Prostate gland (tissue), 2 donors: ENCODE results near the gene KREMEN1. TPM values are rescaled to one million over a fixed set of nuclear protein-coding genes. Genes with fewer than 3 reads are reported as not detected.

Source experiments
- DNase-seq: peaks from one replicate; pipeline ENCODE4 v3.0.0-alpha.2; 2019; ENCODE audit warnings: low spot score
- H3K27ac ChIP-seq, 2 donors: fragments of 200-600 bp; sonication (generic); 2 replicates each; pipeline ENCODE4 v1.5.1; 2017 to 2019
- H3K27me3 ChIP-seq: fragments of 200-600 bp; sonication (generic); replicated peaks from 2 replicates; pipeline ENCODE4 v1.5.1; 2019; ENCODE audit not compliant: insufficient read depth
- H3K36me3 ChIP-seq, 2 donors: fragments of 200-600 bp; sonication (generic); 1 replicate in 1 of 2; 2 replicates in 1 of 2; pipeline versions ENCODE4 v1.5.1 to v1.8.1; 2017 to 2019
- H3K4me1 ChIP-seq: fragments of 200-600 bp; sonication (generic); replicated peaks from 2 replicates; pipeline ENCODE4 v1.5.1; 2019
- H3K4me3 ChIP-seq, 2 donors: fragments of 200-600 bp; sonication (generic); 2 replicates each; pipeline ENCODE4 v1.5.1; 2017 to 2019
- H3K9me3 ChIP-seq: fragments of 200-600 bp; sonication (generic); 2 replicates; pipeline ENCODE4 v1.5.1; 2017
- CTCF ChIP-seq, 4 experiments: fragments of 200-600 bp in 2 of 4; fragments of 450-650 bp in 2 of 4; sonication (generic) in 2 of 4; IDR thresholded peaks; 1 replicate in 3 of 4; 2 replicates in 1 of 4; pipeline ENCODE4 v1.5.1; 2016 to 2019; ENCODE audit warnings: antibody characterized with exemption in 4 of 4, mild to moderate bottlenecking in 2 of 4, moderate library complexity in 2 of 4
- POLR2A ChIP-seq: fragments of 450-650 bp; IDR thresholded peaks from one replicate; pipeline ENCODE4 v1.6.1; 2016; ENCODE audit warnings: antibody characterized with exemption, mild to moderate bottlenecking
- POLR2AphosphoS5 ChIP-seq: sonication (generic); formaldehyde crosslinking; IDR thresholded peaks from one replicate; pipeline ENCODE4 v1.6.1; 2017; ENCODE audit warnings: antibody characterized with exemption
- WGBS: methylation state at CpG from one replicate; pipeline ENCODE4 v1.1.5; 2018; 5-methylcytosine and 5-hydroxymethylcytosine counted together
- intact Hi-C: fragments of 100-400 bp; cut with DNase I; formaldehyde crosslinking; loops from one replicate; pipeline ENCODE4 v1.14.2; 2022
- total RNA-seq, 2 donors: library from RNA; depleted of rRNA; stranded (reverse); fragments of >200 nt; gene quantifications; one replicate each; pipeline ENCODE4 v1.1.0, GENCODE V29; 2016

The KREMEN1 gene
- total RNA-seq, 2 donors from 2014 or later = 19.3 to 49.0 TPM

DNA sequence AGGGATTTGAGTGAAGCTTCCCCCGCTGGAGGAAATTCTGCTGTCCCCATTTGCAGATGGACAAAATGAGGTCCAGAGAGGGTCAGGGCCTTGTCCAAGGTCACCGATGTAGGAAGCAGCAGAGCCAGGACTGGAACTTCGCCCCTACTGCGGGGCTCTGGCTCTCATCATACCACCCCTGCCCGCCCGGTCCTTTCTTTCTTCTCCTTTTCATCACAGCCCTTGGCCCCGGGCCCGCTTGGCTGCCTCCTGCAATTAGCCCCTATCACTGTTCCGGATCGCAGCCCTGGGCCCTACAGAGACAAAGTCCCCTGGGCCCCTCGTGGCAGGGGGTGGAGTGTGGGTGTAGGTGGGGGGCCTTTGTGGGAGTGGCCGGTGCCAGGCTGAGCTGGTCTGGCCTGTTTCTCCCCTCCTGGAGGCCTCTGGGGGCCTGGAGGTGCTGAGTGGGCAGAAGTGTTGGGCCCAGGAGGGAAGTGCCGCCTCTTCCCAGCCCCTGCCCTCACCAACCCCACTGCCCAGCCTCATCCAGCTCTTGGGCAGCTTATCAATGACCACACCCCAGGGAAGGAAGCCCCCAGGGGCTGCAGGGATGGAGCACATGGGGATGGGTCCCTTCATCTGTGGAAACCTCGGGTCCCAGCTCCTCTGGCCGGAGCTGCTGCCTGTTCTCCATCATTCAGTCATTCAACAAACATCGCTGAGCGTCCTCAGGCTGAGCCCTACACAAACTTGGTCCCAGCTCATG is 136.2 kb downstream of the KREMEN1 start:
- DNase-seq = no peak
- H3K27ac ChIP-seq = no peak overlapping the region
- no peaks in the 10 kb centered on the region for H3K27me3 ChIP-seq
- no peaks in the 10 kb centered on the region for H3K4me1 ChIP-seq
- TF ChIP-seq POLR2AphosphoS5 = no peak
- no peak for TF ChIP-seq POLR2A
- no peak for TF ChIP-seq CTCF (IDR thresholded peaks at IDR 0.05)
- H3K9me3 ChIP-seq = no peaks in the 10 kb centered on the region
- H3K4me3 ChIP-seq = no peak overlapping the region
- intact Hi-C loops = no loop called here
- H3K36me3 ChIP-seq = no peaks in the 10 kb centered on the region
- 46% methylated on average over 16 of the region's 17 CpGs for WGBS

DNA sequence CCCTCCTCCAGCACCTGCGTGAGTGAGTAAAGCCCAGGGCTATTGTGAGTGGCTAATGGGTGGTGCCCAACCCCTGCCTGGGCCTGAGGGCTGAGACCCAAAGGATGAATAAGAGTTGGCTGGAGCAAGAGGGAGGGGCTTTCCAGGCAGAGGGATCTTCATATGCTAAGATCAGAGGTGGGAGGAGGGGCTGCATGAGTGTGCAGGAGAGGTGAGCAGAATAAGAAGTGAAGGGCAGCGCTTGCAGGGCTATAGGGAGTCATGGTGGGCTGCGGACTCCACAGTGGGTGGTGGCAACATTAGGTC is 136.7 kb downstream of the KREMEN1 start:
- Histone ChIP-seq H3K27me3 (no peaks in the 10 kb centered on the region), H3K4me1 (no peaks in the 10 kb centered on the region), H3K4me3 (no peak overlapping the region), H3K9me3 (no peaks in the 10 kb centered on the region), H3K36me3 (no peaks in the 10 kb centered on the region), H3K27ac (no peak overlapping the region)
- TF ChIP-seq POLR2AphosphoS5 = no peak
- no peak for TF ChIP-seq POLR2A
- TF ChIP-seq CTCF (IDR thresholded peaks at IDR 0.05) = no peak
- intact Hi-C loops = no loop called here
- 90% methylated on average over 3 of the region's 3 CpGs for WGBS
- no peak for DNase-seq

GRCh38 chr22:29211066-29211465 is 138.2 kb downstream of the KREMEN1 start:
- Histone ChIP-seq H3K4me1 (no peaks in the 10 kb centered on the region), H3K27me3 (no peaks in the 10 kb centered on the region), H3K36me3 (no peaks in the 10 kb centered on the region), H3K4me3 (no peak overlapping the region), H3K27ac (no peak overlapping the region), H3K9me3 (no peaks in the 10 kb centered on the region)
- DNase-seq = no peak
- no peak for TF ChIP-seq CTCF (IDR thresholded peaks at IDR 0.05)
- TF ChIP-seq POLR2AphosphoS5 = no peak
- intact Hi-C loops = no loop called here
- WGBS = 70% methylated on average over 9 of the region's 11 CpGs

GRCh38 chr22:29211466-29211865 is 138.6 kb downstream of the KREMEN1 start:
- no peaks in the 10 kb centered on the region for H3K36me3 ChIP-seq
- no peaks in the 10 kb centered on the region for H3K9me3 ChIP-seq
- WGBS = 93% methylated on average over 9 of the region's 9 CpGs
- H3K4me1 ChIP-seq = no peaks in the 10 kb centered on the region
- no peak overlapping the region for H3K27ac ChIP-seq
- no peak overlapping the region for H3K4me3 ChIP-seq
- intact Hi-C loops = no loop called here
- DNase-seq = no peak
- TF ChIP-seq POLR2AphosphoS5 (no peak), CTCF (IDR thresholded peaks at IDR 0.05) (no peak), POLR2A (no peak)
- no peaks in the 10 kb centered on the region for H3K27me3 ChIP-seq

DNA sequence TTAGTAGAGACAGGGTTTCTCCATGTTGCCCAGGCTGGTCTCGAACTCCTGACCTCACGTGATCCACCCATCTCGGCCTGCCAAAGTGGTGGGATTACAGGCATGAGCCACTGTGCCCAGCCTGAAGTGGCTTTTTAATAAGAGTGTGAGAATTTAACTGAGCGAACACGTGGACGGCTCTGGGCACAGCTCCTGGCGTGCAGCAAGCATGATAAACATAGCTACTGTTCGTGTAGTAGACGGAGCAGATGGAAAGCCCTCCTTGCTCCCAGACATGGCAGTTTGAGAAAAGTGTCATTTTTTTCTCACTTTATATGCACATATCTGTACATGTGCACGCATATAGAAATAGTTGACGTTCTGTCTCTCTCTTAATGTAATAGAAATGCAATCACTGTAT is 139.9 kb downstream of the KREMEN1 start:
- WGBS = 75% methylated on average over 11 of the region's 11 CpGs
- H3K9me3 ChIP-seq = no peaks in the 10 kb centered on the region
- intact Hi-C loops = no loop called here
- H3K27me3 ChIP-seq = no peaks in the 10 kb centered on the region
- H3K36me3 ChIP-seq = no peaks in the 10 kb centered on the region
- no peak overlapping the region for H3K4me3 ChIP-seq
- no peak for TF ChIP-seq POLR2A
- no peak for TF ChIP-seq CTCF (IDR thresholded peaks at IDR 0.05)
- TF ChIP-seq POLR2AphosphoS5 = no peak
- no peak for DNase-seq
- H3K4me1 ChIP-seq = no peaks in the 10 kb centered on the region
- no peak overlapping the region for H3K27ac ChIP-seq
